Tibial nerve (tissue), 4 donors: Measurements from ENCODE around the gene ERFE. TPM values are rescaled to one million over a fixed set of nuclear protein-coding genes. Genes with fewer than 3 reads are reported as not detected.
"Not testable (repeated sequence)": the region's sequence is repeated elsewhere in the genome, so short reads cannot be mapped to it uniquely, and the experiment has no call there.

ENCODE experiments used
- DNase-seq, 2 donors: peaks; one replicate each; pipeline ENCODE4 v3.0.0-alpha.2; 2019; ENCODE audit warnings: low spot score in 2 of 2
- H3K27ac ChIP-seq, 4 donors: fragments of 200-600 bp; sonication (generic) in 3 of 4; one replicate each; pipeline ENCODE4 v1.5.1; 2017 to 2019; ENCODE audit warnings: mild to moderate bottlenecking in 1 of 4
- H3K27me3 ChIP-seq, 2 donors: fragments of 200-600 bp; sonication (generic) in 1 of 2; one replicate each; pipeline versions ENCODE4 v1.5.1 to v1.6.0; 2017 to 2019
- H3K36me3 ChIP-seq, 3 donors: fragments of 200-600 bp; sonication (generic); one replicate each; pipeline ENCODE4 v1.5.1; 2018 to 2019
- H3K4me1 ChIP-seq, 4 donors: fragments of 200-600 bp; sonication (generic) in 3 of 4; one replicate each; pipeline ENCODE4 v1.5.1; 2017 to 2019
- H3K4me3 ChIP-seq, 4 donors: fragments of 200-600 bp; sonication (generic) in 3 of 4; one replicate each; pipeline ENCODE4 v1.5.1; 2017 to 2019; ENCODE audit warnings: mild to moderate bottlenecking in 1 of 4, moderate library complexity in 1 of 4
- H3K9me3 ChIP-seq, 4 donors: fragments of 200-600 bp; sonication (generic) in 3 of 4; one replicate each; pipeline ENCODE4 v1.5.1; 2017 to 2019
- EP300 ChIP-seq, 2 donors: sonication (generic); formaldehyde crosslinking; IDR thresholded peaks; one replicate each; pipeline ENCODE4 v1.6.1; 2017; ENCODE audit warnings: antibody characterized with exemption in 2 of 2, mild to moderate bottlenecking in 1 of 2
- POLR2A ChIP-seq, 2 donors: fragments of 450-650 bp; IDR thresholded peaks; one replicate each; pipeline ENCODE4 v1.6.1; 2017; ENCODE audit warnings: antibody characterized with exemption in 2 of 2, mild to moderate bottlenecking in 2 of 2, moderate library complexity in 2 of 2
- WGBS, 2 donors: methylation state at CpG; one replicate each; pipeline ENCODE4 v1.1.5; 2018; 5-methylcytosine and 5-hydroxymethylcytosine counted together
- total RNA-seq, 4 donors: library from RNA; depleted of rRNA; stranded (reverse); fragments of >200 nt; gene quantifications; one replicate each; pipeline ENCODE4 v1.1.0, GENCODE V29; 2016
- TF ChIP-seq, protein P1 (sequence below), 5 experiments: fragments of 200-600 bp in 3 of 5; fragments of 450-650 bp in 2 of 5; sonication (generic) in 3 of 5; IDR thresholded peaks; one replicate each; pipeline ENCODE4 v1.5.1; 2016 to 2019; ENCODE audit warnings: antibody characterized with exemption in 5 of 5, mild to moderate bottlenecking in 3 of 5, moderate library complexity in 2 of 5

The ERFE gene
- total RNA-seq, 4 donors from 2014 or later: not detected

DNA sequence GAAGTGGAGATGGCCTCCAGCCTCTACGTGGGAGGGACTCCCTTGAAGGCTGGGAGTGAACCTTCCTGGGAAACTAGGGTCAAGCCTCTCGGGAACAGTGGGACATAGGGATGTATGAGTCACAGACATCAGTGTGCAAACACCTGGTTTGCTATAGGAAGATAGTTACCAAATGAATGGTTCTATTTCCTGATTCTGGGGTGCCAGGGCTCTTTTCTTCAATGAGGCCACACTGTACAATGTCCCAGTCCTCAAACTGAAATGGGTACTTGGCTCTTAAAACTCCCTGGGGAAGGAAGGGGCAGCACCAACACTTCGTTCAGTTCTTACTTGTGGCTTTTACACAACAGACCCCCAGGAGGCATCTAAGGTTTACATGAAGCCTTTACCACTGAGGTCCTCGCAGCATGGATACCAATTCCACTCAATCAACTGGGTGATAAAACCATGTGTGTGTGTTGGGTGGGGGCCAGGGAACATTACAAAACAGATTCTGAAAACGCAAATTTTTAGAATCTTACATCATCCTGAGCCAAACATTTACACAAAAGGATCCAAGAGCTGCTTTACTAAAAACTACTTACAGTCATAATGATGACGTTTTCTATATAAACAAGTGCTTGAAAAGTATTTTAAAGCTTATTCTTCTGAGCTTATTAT is 10.4 kb downstream of the ERFE start:
- H3K27ac ChIP-seq: peak overlapping the region in 2 of 4 donors; percentile 65 to 70
- TF ChIP-seq, protein P1, sequence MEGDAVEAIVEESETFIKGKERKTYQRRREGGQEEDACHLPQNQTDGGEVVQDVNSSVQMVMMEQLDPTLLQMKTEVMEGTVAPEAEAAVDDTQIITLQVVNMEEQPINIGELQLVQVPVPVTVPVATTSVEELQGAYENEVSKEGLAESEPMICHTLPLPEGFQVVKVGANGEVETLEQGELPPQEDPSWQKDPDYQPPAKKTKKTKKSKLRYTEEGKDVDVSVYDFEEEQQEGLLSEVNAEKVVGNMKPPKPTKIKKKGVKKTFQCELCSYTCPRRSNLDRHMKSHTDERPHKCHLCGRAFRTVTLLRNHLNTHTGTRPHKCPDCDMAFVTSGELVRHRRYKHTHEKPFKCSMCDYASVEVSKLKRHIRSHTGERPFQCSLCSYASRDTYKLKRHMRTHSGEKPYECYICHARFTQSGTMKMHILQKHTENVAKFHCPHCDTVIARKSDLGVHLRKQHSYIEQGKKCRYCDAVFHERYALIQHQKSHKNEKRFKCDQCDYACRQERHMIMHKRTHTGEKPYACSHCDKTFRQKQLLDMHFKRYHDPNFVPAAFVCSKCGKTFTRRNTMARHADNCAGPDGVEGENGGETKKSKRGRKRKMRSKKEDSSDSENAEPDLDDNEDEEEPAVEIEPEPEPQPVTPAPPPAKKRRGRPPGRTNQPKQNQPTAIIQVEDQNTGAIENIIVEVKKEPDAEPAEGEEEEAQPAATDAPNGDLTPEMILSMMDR (IDR thresholded peaks at IDR 0.05): no peak
- no peak for TF ChIP-seq POLR2A (IDR thresholded peaks at IDR 0.05)
- TF ChIP-seq EP300 (IDR thresholded peaks at IDR 0.05): no peak

DNA sequence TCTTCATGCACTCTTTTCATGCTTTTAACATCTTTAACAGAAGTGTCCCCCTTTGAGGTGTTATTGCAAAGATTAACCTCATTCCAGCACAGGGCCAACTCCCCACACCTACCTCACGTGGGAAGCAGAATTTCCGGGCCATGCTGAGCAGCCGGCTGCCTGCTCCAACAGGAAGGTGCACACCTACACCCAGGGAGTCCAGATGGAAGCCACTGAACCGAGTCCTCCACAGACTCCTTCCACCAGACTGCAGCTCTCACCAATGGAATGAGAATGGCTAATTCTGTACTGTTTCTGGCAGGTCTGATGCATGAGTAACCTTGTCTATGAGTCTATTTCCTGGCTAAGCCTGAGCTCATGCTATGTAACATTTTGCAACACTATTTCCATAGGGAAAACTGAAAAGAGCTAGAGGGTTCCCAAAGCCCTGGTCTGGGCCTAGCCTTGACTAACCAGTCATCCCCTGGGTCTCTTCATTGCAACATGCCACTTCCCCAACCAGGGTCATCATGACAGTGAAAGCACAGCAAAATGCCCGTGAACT is 11.0 kb downstream of the ERFE start:
- peaks cover 0 to 84% (median 21%) of the 10 kb centered on the region in 3 donors for H3K36me3 ChIP-seq
- no peaks in the 10 kb centered on the region for H3K27me3 ChIP-seq
- no peaks in the 10 kb centered on the region for H3K9me3 ChIP-seq
- no peak overlapping the region for H3K4me3 ChIP-seq
- H3K4me1 ChIP-seq: peaks cover 0 to 24% (median 11%) of the 10 kb centered on the region in 4 donors
- 52 to 65% methylated on average over 5 of the region's 5 CpGs for WGBS, 2 donors
- H3K27ac ChIP-seq: peak overlapping the region in 2 of 4 donors; percentile 65 to 70
- DNase-seq: peak in 1 of 2 donors; percentile 39
- TF ChIP-seq POLR2A (IDR thresholded peaks at IDR 0.05) (no peak), EP300 (IDR thresholded peaks at IDR 0.05) (peak in 1 of 2 donors; percentile 49)
- TF ChIP-seq, protein P1 (IDR thresholded peaks at IDR 0.05): no peak

More for the DNA sequence above, 10.4 kb downstream of the ERFE start:
- no peaks in the 10 kb centered on the region for H3K9me3 ChIP-seq
- DNase-seq: peak; percentile 59 to 84
- H3K36me3 ChIP-seq: peaks cover 0 to 78% (median 21%) of the 10 kb centered on the region in 3 donors
- peaks cover 0 to 3% of the 10 kb centered on the region in 2 donors for H3K27me3 ChIP-seq
- WGBS, 2 donors: 48 to 49% methylated on average over 6 of the region's 6 CpGs
- H3K4me3 ChIP-seq: no peak overlapping the region
- peaks cover 0 to 26% (median 11%) of the 10 kb centered on the region in 4 donors for H3K4me1 ChIP-seq

- TF ChIP-seq, protein P1 (IDR thresholded peaks at IDR 0.05): no peak
- TF ChIP-seq POLR2A (IDR thresholded peaks at IDR 0.05): no peak
- TF ChIP-seq EP300 (IDR thresholded peaks at IDR 0.05): no peak
- Histone ChIP-seq H3K27ac (peak overlapping the region in 2 of 4 donors; percentile 65 to 70), H3K27me3 (no peaks in the 10 kb centered on the region), H3K9me3 (no peaks in the 10 kb centered on the region), H3K4me3 (no peak overlapping the region), H3K4me1 (peaks cover 0 to 24% (median 11%) of the 10 kb centered on the region in 4 donors), H3K36me3 (peaks cover 0 to 92% (median 21%) of the 10 kb centered on the region in 3 donors)
- no peak for DNase-seq
- 86 to 91% methylated on average over 21 of the region's 21 CpGs for WGBS, 2 donors
Measured at GRCh38 chr2:238170386-238171071, 11.8 kb downstream of the ERFE start.

DNA sequence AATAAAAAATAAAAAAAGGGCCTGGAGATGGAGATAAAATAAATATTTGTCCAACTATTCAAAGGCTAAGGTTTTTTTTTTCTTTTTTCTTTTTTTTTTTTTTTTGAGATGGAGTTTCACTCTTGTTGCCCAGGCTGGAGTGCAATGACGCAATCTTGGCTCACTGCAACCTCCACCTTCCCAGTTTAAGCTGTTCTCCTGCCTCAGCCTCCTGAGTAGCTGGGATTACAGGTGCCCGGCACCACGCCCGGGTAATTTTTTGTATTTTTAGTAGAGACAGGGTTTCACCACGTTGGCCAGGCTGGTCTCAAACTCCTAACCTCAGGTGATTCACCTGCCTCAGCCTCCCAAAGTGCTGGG is 12.3 kb downstream of the ERFE start:
- not testable (repeated sequence) for DNase-seq
- 91 to 92% methylated on average over 5 of the region's 5 CpGs for WGBS, 2 donors
- H3K27ac ChIP-seq: peak overlapping the region in 2 of 4 donors; percentile 65 to 70

DNA sequence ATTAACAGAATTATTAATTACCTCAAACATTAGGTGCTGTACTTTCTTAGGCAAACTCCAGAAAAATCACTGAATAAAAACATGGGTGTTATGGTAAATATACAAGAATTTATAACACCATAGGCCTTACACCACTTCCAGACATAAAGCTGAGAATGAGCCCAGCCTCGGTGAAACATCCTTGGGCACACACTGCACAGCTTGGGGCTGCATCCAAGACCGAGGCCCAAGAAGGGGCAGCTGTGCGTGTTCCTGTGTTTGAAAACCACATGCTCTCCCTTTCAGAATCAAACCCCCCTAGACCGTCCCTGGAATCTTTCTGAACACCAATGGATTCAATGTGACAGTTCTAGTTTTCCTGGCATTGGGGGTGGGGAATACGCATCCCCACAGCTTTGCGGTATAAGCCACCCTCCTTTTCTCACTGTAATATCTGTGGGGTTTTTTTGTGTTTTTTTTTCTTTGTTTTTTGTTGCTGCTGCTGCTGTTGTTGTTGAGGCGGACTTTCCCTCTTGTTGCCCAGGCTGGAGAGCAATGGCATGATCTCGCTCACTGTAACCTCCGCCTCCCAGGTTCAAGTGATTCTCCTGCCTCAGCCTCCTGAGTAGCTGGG is 12.9 kb downstream of the ERFE start:
- Histone ChIP-seq H3K4me3 (no peak overlapping the region), H3K4me1 (peaks cover 0 to 24% (median 11%) of the 10 kb centered on the region in 4 donors), H3K27ac (no peak overlapping the region), H3K27me3 (no peaks in the 10 kb centered on the region), H3K36me3 (peaks cover 3 to 99% (median 21%) of the 10 kb centered on the region in 3 donors), H3K9me3 (no peaks in the 10 kb centered on the region)
- WGBS, 2 donors: 87 to 89% methylated on average over 9 of the region's 9 CpGs
- TF ChIP-seq POLR2A (IDR thresholded peaks at IDR 0.05) (no peak), EP300 (IDR thresholded peaks at IDR 0.05) (no peak)
- TF ChIP-seq, protein P1 (IDR thresholded peaks at IDR 0.05): no peak
- DNase-seq: no peak

More for the DNA sequence above, 12.3 kb downstream of the ERFE start:
- peaks cover 0 to 24% (median 11%) of the 10 kb centered on the region in 4 donors for H3K4me1 ChIP-seq
- H3K27me3 ChIP-seq, H3K9me3 ChIP-seq, H3K4me3 ChIP-seq: not testable (repeated sequence)
- H3K36me3 ChIP-seq: peaks cover 0 to 97% (median 21%) of the 10 kb centered on the region in 3 donors
